Stimulated activated naive B cell treated with anti-CD40 and anti-IgM and Interleukin-4, amounts not matched to agents 10 μg/mL and 1 μg/mL and 100 μg/mL, for 72 hours (primary cell): ENCODE results near the gene RAB40C.
A peak's percentile ranks its signal among the peaks of the same experiment; 100 is the strongest.

Experiments used
- ATAC-seq, 2 donors: fragments of 150-1000 bp; cut with Tn5 transposase; replicated peaks; 2 replicates each; pipeline ENCODE4 v1.10.0; 2021; ENCODE audit warnings: moderate library complexity in 1 of 2
- DNase-seq: peaks from one replicate; pipeline ENCODE4 v3.0.0; 2021
- H3K27ac Mint-ChIP-seq: one replicate; pipeline ENCODE4 v1.8.0; 2022; ENCODE audit warnings: mild to moderate bottlenecking, mixed read lengths
- H3K27me3 Mint-ChIP-seq, 2 donors: one replicate each; pipeline ENCODE4 v1.8.0; 2022; ENCODE audit warnings: mixed read lengths in 2 of 2
- H3K36me3 Mint-ChIP-seq, 2 donors: one replicate each; pipeline ENCODE4 v1.8.0; 2022; ENCODE audit warnings: mixed read lengths in 2 of 2, mild to moderate bottlenecking in 1 of 2
- H3K4me1 Mint-ChIP-seq, 2 donors: one replicate each; pipeline ENCODE4 v1.8.0; 2022; ENCODE audit warnings: mixed read lengths in 2 of 2, mild to moderate bottlenecking in 1 of 2
- H3K4me3 Mint-ChIP-seq, 2 donors: one replicate each; pipeline ENCODE4 v1.8.0; 2022; ENCODE audit warnings: mild to moderate bottlenecking in 2 of 2, mixed read lengths in 2 of 2, moderate library complexity in 1 of 2
- H3K9me3 Mint-ChIP-seq, 2 donors: one replicate each; pipeline ENCODE4 v1.8.0; 2022; ENCODE audit warnings: mixed read lengths in 2 of 2, mild to moderate bottlenecking in 1 of 2

The RAB40C gene

DNA sequence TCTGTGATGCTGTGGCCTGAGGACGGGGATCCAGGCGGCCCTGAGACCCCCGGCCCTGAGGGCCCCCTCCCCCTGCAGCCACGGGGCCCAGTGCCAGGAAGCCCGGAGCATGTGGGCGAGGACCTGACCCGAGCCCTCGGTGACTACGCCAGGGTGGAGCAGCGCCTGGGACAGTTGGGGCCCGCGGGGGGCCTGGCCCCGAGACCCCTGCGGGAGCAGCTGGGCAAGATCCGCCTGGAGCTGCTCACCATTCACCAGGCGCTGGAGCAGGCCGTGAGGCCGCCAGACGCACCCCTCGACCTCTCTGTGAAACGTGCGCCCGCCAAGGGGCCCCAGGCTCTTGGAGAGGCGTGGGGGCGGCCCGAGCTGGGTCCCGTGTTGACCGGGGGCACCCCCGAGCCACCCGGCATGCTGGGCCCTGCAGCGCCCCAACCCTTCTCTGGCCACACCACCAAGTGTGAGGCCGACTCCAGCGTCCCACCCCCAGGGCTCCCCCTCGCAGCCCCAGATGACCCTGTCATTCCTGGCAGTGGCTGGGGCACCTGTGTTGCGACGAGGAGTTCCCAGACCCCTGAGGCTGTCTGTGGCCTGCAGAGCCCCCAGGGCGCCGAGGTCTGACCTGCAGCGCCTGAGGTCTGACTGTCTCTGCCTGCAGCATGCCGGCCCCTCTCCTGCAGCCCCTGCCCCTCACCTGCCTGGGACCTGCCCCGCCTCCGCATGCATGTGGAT, 25.0 kb upstream of the RAB40C start:
- Mint-ChIP-seq H3K27ac (peak overlapping the region; percentile 80), H3K36me3 (no peaks in the 10 kb centered on the region), H3K9me3 (no peaks in the 10 kb centered on the region), H3K27me3 (peaks cover 12 to 13% of the 10 kb centered on the region in 2 donors), H3K4me1 (peaks cover 16 to 28% of the 10 kb centered on the region in 2 donors), H3K4me3 (no peak overlapping the region)
- DNase-seq (no peak), ATAC-seq (no peak)

DNA sequence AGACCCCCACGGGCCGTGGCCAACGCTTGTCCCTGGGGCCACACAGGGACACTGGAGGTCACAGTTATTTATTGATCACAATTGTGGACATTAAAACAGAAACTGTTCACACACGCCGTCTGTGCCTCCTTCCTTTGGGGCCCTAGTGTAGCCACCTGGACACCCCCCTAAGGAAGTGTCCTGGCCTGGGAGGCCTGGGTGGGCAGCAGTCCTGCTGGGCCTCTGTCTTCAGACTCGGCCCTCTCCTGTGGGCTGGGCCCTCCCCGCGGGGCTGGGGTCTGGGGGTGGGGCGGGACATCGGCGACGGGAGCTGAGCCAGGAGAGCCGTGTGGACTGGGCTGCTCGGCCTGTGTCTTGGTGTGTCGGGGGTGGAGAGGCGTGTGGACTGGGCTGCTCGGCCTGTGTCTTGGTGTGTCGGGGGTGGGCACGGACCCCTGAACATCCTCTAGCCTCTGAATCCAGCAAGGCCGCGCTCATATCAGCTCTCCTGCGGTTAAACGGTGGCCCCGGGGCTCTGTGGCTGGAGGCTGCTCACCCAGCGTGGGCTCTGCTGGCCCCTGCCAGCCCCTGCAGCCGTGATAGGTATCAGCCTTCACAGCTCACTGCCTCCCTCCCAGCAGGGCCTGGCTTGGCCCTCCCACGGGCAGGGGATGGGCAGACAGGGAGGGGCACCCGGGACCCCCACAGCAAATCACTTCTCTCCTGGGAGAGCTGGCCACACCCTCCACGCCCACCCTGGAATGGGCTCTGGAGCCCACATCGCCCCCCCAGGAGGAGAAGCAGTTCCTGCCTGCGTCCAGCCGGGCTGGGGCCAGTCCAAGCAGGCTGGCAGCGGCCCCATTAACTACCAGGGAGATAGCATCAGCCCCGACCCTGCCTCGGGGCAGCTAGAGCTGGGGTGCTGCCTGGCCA, 24.2 kb upstream of the RAB40C start:
- Mint-ChIP-seq H3K4me3 (no peak overlapping the region), H3K27ac (peak overlapping the region; percentile 80), H3K9me3 (no peaks in the 10 kb centered on the region), H3K4me1 (peaks cover 17 to 31% of the 10 kb centered on the region in 2 donors), H3K36me3 (no peaks in the 10 kb centered on the region), H3K27me3 (peaks cover 12 to 13% of the 10 kb centered on the region in 2 donors)
- DNase-seq = no peak
- ATAC-seq = no peak

DNA sequence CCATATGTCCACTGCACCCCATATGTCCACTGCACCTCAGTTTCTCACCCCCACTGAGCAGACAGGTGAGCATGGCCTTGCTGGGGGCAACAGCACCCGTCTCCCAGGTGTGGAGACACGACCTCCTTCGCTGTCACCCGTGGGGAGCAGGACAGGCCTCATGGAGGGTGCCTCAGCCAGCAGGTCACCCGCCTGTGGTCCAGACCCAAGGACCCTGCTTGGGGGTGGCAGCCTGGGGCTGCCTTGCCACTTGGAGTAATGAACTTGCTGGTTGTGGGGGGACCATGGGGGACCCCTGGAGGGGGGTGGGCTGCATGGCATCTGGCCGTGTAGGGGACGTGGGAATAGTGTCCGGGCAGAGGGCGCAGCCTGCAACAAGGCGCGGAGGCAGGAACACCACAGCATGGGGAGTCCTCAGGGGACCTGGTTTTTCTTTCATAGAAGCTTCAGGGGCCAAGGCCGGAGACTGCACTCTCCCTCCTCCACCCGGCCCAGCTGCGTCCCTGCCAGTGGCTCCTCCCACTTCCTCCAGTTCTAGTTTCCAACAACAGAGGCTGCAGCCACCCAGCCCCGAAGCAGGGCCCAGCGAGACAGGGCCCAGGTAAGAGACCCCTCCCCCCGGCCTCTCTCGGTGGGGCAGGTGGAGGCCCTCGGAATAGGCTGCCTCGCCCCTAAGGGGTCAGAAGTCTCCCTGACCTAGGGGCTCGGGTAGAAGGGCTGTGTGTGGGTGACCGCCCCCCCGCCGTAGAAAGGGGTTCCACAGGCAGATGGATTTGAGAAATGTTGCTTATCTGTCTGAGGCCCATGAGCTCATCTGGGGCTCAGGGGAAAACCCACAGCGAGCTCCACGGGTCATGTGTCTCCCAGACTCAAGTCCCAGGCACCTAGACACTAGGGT, 23.1 kb upstream of the RAB40C start, which contains the start of gene NHLRC4:
NHLRC4 (plus strand) TSS at position 531 of the 898 bp plus-strand sequence. CDS start 1,043 bp downstream, outside the sequence.
- H3K4me1 Mint-ChIP-seq = peaks cover 27 to 41% of the 10 kb centered on the region in 2 donors
- H3K27me3 Mint-ChIP-seq = peaks cover 9 to 10% of the 10 kb centered on the region in 2 donors
- no peaks in the 10 kb centered on the region for H3K9me3 Mint-ChIP-seq
- ATAC-seq (peak; percentile 77 to 79), DNase-seq (peak; percentile 66)
- peak within 1 kb of the TSS; percentile 73 to 83 for H3K4me3 Mint-ChIP-seq
- no peaks in the 10 kb centered on the region for H3K36me3 Mint-ChIP-seq
- peak within 1 kb of the TSS; percentile 81 for H3K27ac Mint-ChIP-seq

DNA sequence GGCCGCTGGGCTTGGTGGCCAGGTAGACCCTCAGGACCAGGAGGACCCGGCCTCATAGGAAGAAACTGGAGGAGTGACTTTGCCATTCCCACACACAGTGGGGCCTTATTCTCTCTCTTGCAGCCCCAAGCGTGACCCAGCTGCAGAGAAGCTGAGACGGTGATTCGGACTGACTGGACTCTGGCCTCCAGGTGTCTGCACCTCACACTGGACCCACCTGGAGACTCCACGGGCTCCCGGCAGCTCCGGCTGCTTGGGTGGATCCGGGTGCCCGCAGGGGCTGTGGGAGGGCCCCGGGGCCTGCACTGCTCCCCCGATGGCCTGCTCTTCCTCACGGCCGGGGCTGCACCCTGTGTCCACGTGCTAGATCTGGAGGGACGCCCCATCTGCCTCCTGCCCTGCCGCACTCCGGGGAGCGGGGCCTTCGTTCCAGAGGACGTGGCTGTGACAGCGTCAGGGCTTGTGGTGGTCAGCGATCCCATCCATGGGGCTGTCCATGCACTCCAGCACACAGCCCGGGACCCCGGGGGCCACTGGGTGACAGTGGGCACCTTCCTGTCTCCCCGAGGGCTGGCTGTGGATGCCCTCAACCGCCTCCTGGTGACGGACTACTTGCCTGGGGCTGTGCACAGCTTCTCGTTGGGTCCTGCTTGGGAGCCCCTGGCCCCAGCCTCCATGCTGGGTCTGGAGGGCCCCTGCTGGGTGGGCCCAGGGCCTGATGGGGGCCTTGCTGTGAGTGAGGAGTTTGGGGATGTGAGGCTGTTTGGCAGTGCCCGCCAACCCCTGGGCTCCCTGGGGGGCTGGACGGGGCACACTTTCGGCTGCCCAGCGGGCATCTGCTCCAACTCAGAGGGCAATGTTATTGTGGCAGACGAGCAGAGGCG, 22.3 kb upstream of the RAB40C start:
- peaks cover 1 to 2% of the 10 kb centered on the region in 2 donors for H3K27me3 Mint-ChIP-seq
- H3K27ac Mint-ChIP-seq = peak overlapping the region; percentile 81
- no peak for ATAC-seq
- H3K9me3 Mint-ChIP-seq = no peaks in the 10 kb centered on the region
- H3K36me3 Mint-ChIP-seq = no peaks in the 10 kb centered on the region
- DNase-seq = no peak
- peaks cover 32 to 46% of the 10 kb centered on the region in 2 donors for H3K4me1 Mint-ChIP-seq
- peak overlapping the region; percentile 73 to 83 for H3K4me3 Mint-ChIP-seq

DNA sequence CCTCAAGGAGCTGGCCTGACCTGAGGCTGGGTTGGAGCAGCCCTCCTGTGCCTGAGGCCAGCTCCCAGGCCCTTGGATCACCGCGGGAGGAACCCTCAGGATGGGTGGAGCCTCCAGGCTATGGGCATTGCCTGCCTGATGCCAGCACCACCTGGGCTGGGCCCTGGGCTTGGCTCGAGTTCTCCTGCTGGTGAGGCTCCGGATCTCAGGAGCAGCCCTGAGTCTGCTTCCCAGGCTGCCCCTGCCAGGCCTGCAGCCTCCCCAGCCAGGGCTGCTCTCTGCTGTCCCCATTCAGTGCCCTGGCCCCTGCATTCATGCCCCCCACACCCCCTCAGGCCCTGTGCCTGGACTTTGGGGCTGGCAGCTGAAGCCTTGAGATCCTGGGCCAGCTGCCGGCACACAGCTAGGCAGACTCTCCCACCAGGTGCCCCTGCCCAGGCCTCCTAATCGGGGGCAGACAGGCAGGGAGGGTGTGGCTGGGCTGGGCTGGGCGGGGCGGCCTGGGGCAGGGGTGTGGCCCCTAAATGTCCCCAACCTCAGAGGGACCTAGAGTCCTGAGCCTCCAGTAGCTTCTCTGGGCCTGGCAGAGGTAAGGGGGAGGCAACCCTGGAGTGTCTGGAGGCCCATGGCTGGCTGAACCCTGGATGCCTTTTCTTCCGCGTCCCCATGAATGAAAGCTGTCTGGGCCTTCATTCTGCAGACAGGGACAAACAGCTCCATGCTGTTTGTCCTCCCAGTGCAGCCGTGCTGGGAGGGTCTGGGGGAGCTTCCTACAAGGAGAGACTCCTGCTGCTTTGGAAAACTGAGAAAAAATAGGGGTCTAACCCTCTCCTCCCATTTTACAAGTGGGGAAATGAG, 21.2 kb upstream of the RAB40C start:
- ATAC-seq (no peak), DNase-seq (no peak)
- no peaks in the 10 kb centered on the region for H3K9me3 Mint-ChIP-seq
- H3K4me3 Mint-ChIP-seq = peak overlapping the region; percentile 86 to 87
- H3K4me1 Mint-ChIP-seq = peaks cover 32 to 46% of the 10 kb centered on the region in 2 donors
- peak overlapping the region; percentile 95 for H3K27ac Mint-ChIP-seq
- no peaks in the 10 kb centered on the region for H3K36me3 Mint-ChIP-seq
- no peaks in the 10 kb centered on the region for H3K27me3 Mint-ChIP-seq

DNA sequence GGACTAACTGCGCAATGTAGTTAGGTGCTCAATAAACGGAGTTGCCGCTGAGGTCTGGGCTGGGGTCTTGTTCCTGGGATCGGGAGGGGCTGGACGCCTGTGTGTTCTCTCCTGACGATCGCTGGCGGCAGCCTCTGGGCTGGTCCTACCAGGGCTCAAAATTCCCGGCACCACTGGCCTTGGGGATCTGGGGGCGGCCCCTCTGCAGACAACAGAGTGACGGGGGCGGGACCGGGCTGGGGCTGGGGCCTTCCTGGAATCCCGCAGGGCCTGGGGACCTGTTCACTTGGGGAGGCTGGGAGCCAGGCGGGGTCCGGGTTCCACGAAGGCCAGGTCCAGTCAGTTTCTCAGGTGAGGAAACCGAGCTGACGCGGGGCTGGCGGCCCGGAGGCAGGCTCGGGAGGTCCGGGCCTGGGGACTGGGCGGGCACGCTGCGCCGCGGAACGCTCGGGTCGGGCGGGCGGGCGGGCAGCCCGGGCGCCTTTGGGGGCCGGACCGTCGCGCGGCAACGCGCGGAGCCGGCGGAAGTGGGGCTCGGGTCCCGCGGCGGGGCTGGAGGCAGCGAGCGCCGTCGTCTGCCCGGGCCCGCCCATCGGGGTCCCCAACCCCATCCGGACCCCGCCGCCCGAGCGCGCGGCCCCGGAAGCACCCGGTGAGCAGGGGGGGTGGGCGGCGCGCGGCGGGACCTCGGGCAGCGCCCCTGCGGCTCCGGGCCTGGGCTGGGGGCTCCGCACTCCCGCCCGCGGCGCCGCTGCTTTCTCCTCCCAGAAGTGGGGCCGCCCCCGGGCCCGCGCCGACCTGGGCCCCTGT, 20.2 kb upstream of the RAB40C start, which contains the start of gene PIGQ:
PIGQ (plus strand) TSS at position 524 of the 810 bp plus-strand sequence. CDS start 4,107 bp downstream, outside the sequence.
- ATAC-seq = peak; percentile 69 to 81
- Mint-ChIP-seq H3K27me3 (no peaks in the 10 kb centered on the region), H3K9me3 (no peaks in the 10 kb centered on the region)

DNA sequence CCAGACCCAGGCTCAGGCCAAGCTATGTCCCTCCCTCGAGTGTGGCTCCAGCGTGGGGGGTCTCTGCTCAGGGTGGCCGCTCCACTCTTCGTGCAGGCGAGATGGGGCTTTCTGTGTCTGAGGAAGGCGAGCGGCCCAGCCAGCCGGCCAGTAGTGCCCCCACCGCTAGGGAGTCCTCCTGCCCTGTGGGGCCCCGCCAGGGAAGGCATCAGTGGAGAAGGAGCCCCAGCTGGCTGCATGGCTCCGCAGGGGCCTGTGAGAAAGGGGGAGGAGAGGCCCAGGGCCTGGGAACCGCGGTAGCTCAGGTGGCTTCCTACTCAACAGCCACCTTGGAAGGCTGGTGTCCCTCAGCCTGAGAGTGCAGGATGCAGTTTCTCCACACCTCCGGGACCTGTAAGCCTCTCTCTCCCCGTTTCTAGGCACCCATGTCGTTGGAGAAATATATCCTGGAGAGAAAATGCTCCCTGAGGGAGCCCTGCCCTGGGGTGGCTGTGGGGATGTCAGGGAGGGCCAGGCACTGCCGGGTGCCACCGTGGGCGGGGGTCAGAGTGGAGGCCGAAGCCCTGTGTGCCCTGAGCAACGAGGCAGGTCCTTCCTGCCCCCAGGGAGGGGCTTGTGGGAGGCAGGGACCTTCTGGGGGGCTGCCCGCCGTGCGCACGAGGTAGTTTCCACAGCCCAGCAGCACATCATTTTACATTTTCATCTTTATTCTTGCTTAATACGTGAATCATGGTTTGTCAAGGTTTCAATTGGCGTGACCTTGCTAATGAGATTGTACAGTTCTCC, 16.8 kb upstream of the RAB40C start:
- no peak for DNase-seq
- Mint-ChIP-seq H3K4me3 (no peak overlapping the region), H3K27me3 (no peaks in the 10 kb centered on the region), H3K27ac (no peak overlapping the region), H3K36me3 (peaks cover 3 to 9% of the 10 kb centered on the region in 2 donors), H3K9me3 (no peaks in the 10 kb centered on the region), H3K4me1 (peaks cover 26 to 36% of the 10 kb centered on the region in 2 donors)
- ATAC-seq = no peak

More for the DNA sequence above, 20.2 kb upstream of the RAB40C start, which contains the start of gene PIGQ:
- H3K36me3 Mint-ChIP-seq = no peaks in the 10 kb centered on the region
- H3K4me1 Mint-ChIP-seq = peaks cover 32 to 46% of the 10 kb centered on the region in 2 donors
- peak; percentile 53 for DNase-seq
- peak within 1 kb of the TSS; percentile 95 for H3K27ac Mint-ChIP-seq
- H3K4me3 Mint-ChIP-seq = peak within 1 kb of the TSS; percentile 86 to 87

DNA sequence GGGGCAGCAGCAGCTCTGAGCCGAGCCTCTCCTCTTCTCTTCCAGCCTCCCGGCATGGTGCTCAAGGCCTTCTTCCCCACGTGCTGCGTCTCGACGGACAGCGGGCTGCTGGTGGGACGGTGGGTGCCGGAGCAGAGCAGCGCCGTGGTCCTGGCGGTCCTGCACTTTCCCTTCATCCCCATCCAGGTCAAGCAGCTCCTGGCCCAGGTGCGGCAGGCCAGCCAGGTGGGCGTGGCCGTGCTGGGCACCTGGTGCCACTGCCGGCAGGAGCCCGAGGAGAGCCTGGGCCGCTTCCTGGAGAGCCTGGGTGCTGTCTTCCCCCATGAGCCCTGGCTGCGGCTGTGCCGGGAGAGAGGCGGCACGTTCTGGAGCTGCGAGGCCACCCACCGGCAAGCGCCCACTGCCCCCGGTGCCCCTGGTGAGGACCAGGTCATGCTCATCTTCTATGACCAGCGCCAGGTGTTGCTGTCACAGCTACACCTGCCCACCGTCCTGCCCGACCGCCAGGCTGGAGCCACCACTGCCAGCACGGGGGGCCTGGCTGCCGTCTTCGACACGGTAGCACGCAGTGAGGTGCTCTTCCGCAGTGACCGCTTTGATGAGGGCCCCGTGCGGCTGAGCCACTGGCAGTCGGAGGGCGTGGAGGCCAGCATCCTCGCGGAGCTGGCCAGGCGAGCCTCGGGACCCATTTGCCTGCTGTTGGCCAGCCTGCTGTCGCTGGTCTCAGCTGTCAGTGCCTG, 15.7 kb upstream of the RAB40C start:
- no peak for DNase-seq
- Mint-ChIP-seq H3K4me3 (no peak overlapping the region), H3K27ac (no peak overlapping the region), H3K36me3 (peaks cover 3 to 9% of the 10 kb centered on the region in 2 donors), H3K27me3 (no peaks in the 10 kb centered on the region), H3K4me1 (peaks cover 24 to 31% of the 10 kb centered on the region in 2 donors), H3K9me3 (no peaks in the 10 kb centered on the region)
- no peak for ATAC-seq

DNA sequence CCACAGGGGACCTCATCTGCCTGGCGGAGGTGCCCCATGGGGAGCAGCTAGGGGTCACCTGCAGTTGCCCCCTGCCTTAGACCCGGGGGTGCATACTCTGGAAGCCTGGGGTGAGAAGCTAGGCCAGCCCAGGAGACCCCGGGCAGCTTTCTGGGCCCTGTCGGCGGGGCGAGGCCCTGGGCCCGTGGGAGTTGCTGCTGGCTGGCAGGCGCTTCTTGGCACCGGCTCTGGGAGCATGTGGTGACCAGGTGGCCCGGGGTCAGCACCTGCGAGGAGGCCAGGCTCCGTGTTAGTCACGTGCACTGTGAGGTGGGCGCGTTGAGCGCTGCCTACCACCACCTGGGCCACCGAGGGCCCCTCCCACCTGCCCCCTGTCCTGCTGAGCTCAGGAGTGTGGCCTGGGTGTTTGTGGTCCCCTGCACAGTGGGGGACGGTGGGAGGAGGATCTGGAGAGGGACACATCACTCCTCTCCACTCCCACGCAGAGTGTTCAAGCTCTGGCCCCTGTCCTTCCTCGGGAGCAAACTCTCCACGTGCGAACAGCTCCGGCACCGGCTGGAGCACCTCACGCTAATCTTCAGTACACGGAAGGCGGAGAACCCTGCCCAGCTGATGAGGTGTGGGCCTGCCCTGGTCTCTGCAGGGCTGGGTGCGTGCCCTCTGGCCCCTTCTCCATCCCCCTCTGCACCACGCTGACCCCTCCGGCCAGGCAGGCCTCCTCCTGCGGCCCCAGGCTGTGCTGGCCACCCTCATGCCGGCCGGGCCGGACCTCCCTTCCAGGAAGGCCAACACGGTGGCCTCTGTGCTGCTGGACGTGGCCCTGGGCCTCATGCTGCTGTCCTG, 14.3 kb upstream of the RAB40C start:
- Mint-ChIP-seq H3K4me3 (no peak overlapping the region), H3K36me3 (peaks cover 3 to 9% of the 10 kb centered on the region in 2 donors), H3K9me3 (no peaks in the 10 kb centered on the region), H3K27ac (no peak overlapping the region), H3K27me3 (no peaks in the 10 kb centered on the region), H3K4me1 (peaks cover 22 to 25% of the 10 kb centered on the region in 2 donors)
- ATAC-seq (no peak), DNase-seq (no peak)
